Dedifferentiated amniotic fluid mesenchymal stem cell (primary cell): ENCODE results near the gene FRYL.

Experiments used
- DNase-seq: peaks from one replicate; pipeline ENCODE4 v3.0.0-alpha.2; 2016; ENCODE audit errors: extremely low spot score

FRYL gene

GRCh38 chr4:48620831-48621230 lies 159.2 kb downstream of the FRYL start:
- DNase-seq = no peak

DNA sequence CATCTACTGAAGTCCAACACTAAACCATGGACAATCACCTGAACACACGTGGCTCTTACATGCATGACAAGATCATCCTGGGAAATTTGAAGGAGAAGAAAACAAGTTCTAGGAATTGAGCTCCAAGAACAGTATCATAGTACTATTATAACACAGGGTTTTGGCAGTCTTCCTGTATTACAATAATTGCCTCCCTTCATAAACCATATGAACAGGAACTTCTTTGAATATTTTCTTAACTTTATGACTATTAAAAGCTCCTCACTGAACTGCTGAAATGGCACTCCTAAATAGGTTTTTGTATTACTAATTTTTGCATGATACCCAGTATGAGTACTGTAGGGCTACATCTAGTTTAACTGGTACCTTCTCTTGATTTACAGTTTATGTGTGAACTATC lies 160.0 kb downstream of the FRYL start:
- DNase-seq = no peak

DNA sequence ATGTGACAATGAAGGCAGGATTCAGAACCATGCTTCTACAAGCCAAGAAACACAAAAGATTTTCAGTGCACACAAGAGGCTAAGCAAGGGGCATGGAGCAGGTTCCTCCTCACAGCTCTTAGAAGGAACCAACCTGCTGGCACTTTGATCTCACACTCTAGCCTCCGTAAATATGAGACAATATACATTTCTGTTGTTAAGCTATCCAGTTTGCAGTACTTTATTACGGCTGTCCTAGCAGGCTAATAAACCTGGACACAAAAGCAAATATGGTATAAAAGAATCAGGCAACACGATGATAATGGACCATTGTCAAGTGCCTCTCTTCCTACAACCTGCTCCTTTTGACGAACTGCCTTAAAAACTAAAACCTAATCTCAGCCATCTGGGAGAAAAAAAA lies 175.6 kb downstream of the FRYL start:
- no peak for DNase-seq

- no peak for DNase-seq
Measured at GRCh38 chr4:48604041-48604440, 176.0 kb downstream of the FRYL start.

GRCh38 chr4:48603366-48604003 lies 176.6 kb downstream of the FRYL start:
- DNase-seq = no peak

DNA sequence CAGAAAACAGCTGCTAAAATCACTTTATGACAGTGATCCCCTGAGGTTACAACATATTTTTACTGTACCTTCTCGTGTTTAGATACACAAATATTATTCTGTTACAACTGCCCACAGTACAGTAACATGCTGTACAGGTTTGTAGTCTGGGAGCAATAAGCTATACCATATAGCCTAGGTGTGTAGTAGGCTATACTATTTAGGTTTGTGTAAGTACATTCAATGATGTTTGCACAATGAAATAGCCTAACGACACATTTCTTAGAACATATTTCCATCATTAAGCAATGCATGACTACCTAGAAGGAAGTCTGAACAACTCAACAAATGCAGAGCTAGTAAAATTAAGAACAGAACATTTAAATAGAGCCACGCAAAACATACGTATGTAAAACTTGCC lies 177.3 kb downstream of the FRYL start:
- DNase-seq = no peak

- DNase-seq = peak; percentile 54
Measured at GRCh38 chr4:48602222-48602621, 177.9 kb downstream of the FRYL start.

GRCh38 chr4:48596336-48596735 lies 183.7 kb downstream of the FRYL start:
- DNase-seq = no peak

GRCh38 chr4:48594180-48594579 lies 185.9 kb downstream of the FRYL start:
- no peak for DNase-seq

GRCh38 chr4:48591372-48591771 lies 188.7 kb downstream of the FRYL start:
- DNase-seq = no peak

DNA sequence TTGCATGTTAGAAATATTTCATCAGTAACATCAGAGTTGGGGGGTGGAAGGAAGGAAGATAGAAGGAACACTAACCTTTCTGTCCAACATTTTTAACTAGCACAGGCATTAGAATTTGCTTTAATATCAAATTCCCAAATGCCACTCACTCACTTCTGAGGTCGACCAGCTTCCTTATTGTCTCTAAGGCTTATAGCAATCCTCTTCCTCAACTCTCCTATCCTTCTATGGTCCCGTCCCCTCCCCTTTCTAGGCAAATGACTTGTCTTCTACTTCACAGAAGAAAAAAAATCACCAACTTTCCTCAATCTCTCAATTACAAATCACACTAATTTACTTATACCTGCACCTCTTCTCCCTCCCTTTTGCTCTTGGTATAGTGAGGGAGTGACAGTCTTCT lies 189.2 kb downstream of the FRYL start:
- DNase-seq = no peak

GRCh38 chr4:48589098-48589445 lies 191.0 kb downstream of the FRYL start:
- DNase-seq = no peak

- no peak for DNase-seq
Measured at GRCh38 chr4:48588230-48589097, 191.6 kb downstream of the FRYL start.

DNA sequence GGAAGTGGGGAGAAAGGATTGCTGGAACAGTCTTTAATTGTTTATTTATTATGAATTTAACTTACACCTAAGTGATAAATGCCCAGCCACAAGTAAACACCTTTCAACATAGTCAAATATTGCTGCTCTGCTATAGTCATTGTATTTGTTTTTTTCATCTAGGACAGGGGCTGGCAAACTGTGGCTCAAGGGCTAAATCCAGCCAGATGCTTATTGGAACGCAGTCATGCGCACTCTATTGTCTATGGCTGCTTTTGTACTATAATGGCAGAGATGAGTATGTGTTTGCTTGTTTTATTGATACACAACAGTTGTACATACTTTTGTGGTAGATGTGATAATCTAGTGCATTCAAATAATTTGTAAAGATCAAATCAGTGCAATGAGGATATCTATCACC lies 194.7 kb downstream of the FRYL start:
- DNase-seq = no peak

DNA sequence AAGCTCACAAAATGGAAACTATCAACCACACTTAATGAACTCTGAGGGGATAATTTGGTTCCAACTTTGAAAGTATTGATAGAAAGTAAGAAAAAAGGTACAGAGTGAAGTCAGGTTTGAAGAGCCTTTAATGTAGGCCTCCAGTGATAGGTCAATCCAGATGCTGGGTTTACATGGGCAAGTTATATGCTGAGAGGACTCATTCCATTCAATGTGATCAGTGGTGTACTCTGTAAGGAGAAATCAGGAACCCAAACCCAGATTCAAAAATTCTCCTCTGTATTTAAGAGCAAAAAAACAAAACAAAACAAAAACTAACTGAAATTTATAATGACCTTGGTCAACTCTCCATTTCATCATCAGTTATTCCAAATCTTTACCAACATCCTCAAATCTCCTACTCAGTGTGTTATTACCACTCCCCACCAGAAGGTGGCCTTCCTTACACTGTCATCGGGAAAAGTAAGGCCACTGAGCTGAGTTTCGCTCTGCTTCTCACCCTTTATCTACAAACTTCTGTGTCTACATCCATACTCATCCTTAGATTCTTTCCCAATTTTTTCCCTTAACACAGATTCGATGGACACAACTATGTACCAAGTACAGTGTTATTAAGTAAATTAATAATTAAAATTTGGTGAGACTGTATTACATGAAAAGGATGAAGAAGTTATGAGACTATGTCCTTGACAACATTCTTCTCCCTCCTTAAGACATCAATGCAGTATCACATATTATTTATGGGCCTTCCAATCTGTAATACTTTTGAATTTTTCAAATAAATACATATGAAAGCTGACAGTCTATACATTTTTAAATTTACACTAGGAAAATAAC lies 201.7 kb downstream of the FRYL start:
- peak; percentile 81 for DNase-seq

GRCh38 chr4:48575964-48576363 lies 204.1 kb downstream of the FRYL start:
- DNase-seq = no peak

- DNase-seq = no peak
Measured at GRCh38 chr4:48571471-48571870, 208.6 kb downstream of the FRYL start.

DNA sequence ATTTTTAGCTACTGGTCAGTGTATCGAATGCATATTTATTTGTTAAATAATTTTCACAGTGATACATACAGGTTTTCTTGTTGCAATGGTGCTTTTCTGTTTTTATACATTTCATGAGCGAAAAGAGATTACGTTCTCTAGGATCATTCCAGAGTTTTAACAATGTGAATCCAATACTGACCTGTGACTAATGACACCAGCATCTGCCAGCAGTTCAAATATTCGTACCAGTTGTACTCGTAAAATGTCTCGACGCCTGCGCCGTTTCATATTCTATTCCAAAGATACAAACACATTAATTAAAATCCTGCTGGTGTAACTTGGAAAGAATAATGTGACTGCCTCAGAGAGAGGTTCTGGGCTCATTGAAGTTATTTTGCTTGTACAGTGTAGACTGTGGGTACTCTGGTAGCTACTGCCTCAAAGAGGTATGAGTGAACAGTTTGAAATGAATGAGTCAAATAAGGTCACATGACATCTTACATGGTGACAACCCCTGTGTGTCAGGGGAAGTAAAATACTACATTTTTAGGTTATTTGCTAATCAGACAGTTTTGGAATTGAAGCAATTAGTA lies 209.3 kb downstream of the FRYL start:
- peak; percentile 21 for DNase-seq

DNA sequence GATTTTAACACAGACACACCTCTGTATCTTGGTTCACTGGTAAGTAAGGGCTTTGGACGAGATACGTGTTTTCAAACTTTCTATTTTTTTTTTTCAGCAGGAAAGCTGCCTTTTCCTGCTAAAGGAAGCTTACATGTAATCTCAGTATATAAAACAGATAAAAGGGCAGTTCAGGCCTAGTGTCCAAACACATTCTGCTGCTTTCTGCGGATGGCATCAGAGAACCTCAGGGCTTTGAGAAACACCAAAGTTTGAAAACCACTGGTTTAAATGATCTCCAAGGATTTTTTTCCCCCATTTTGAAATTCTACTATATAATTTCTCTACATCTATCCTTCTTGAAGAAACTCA lies 214.1 kb downstream of the FRYL start:
- no peak for DNase-seq

DNA sequence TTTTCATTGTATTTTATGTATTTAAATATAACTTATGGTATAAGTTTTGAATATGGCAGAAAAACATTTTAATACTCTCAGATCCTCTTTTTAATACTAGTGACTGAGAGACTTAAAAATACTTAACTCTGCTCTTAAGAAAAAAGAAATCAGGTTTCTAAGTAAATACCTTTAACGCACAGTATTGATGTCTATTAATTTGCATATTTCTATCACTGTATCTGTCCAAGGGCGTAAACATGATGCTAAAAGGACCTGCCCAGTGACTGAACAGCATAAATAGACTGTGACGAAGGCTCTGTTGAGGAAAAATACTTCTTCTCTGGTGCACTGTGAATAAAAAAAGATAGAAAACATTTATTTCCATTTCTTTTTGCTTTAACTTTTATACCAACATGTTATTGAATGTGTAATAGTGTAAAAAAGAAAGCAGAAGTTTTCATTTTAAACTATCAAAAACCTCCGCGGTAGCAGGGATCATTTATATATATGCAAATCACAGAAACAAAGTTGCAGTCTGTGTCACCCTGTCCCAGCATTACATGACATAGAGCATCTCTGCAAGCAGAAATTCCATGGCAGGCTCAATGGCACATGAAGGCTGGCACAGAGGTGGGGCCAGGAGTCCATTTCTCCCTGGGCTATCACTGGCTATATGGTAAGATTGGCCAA lies 214.6 kb downstream of the FRYL start:
- DNase-seq = no peak

GRCh38 chr4:48564151-48564550 lies 215.9 kb downstream of the FRYL start:
- DNase-seq = no peak

GRCh38 chr4:48558819-48559218 lies 221.3 kb downstream of the FRYL start:
- no peak for DNase-seq
